Astrocyte of the hippocampus (primary cell): Measurements from ENCODE around the gene ARHGEF40.

Experiments used
- DNase-seq: peaks from one replicate; pipeline ENCODE4 v3.0.0; 2011; ENCODE audit warnings: low read depth, low spot score

The ARHGEF40 gene

GRCh38 chr14:21081521-21082142, 11.5 kb downstream of the ARHGEF40 start:
- DNase-seq: no peak

GRCh38 chr14:21083565-21084325, 13.6 kb downstream of the ARHGEF40 start:
- no peak for DNase-seq

GRCh38 chr14:21084396-21084795, 14.3 kb downstream of the ARHGEF40 start:
- DNase-seq: no peak

GRCh38 chr14:21084998-21085853, 15.1 kb downstream of the ARHGEF40 start:
- peak; percentile 69 for DNase-seq

- no peak for DNase-seq
These were observed 16.8 kb downstream of the ARHGEF40 start for GRCh38 chr14:21086908-21087293.

GRCh38 chr14:21087294-21088091, 17.4 kb downstream of the ARHGEF40 start:
- DNase-seq: peak; percentile 93

GRCh38 chr14:21088687-21089086, 18.6 kb downstream of the ARHGEF40 start:
- DNase-seq: no peak

GRCh38 chr14:21089271-21089670, 19.2 kb downstream of the ARHGEF40 start:
- no peak for DNase-seq

GRCh38 chr14:21089877-21090193, 19.7 kb downstream of the ARHGEF40 start:
- DNase-seq: no peak

GRCh38 chr14:21090194-21090939, 20.3 kb downstream of the ARHGEF40 start:
- DNase-seq: peak; percentile 24

- no peak for DNase-seq
These were observed 21.0 kb downstream of the ARHGEF40 start for GRCh38 chr14:21090940-21091663.

- DNase-seq: no peak
These were observed 21.7 kb downstream of the ARHGEF40 start for GRCh38 chr14:21091821-21092272.

GRCh38 chr14:21092273-21093011, 22.3 kb downstream of the ARHGEF40 start:
- peak; percentile 91 for DNase-seq

- no peak for DNase-seq
These were observed 22.9 kb downstream of the ARHGEF40 start for GRCh38 chr14:21093018-21093417.

GRCh38 chr14:21093769-21094681, 23.9 kb downstream of the ARHGEF40 start:
- peak; percentile 83 for DNase-seq

GRCh38 chr14:21095430-21096205, 25.5 kb downstream of the ARHGEF40 start:
- DNase-seq: peak; percentile 56

GRCh38 chr14:21096438-21096837, 26.3 kb downstream of the ARHGEF40 start:
- DNase-seq: no peak
